Skin epidermis (tissue), 12 donors: ENCODE results near the gene SOD1.
"Not testable (repeated sequence)": the region's sequence is repeated elsewhere in the genome, so short reads cannot be mapped to it uniquely, and the experiment has no call there.

Experiments used
- H3K27ac ChIP-seq, 21 experiments: fragments of 200-600 bp; sonication (generic) in 11 of 21; one replicate each; pipeline ENCODE4 v1.5.0; 2020; ENCODE audit warnings: mild to moderate bottlenecking in 3 of 21, inconsistent platforms in 2 of 21, moderate library complexity in 2 of 21
- H3K4me3 ChIP-seq, 7 experiments: fragments of 200-600 bp; sonication (generic) in 2 of 7; one replicate each; pipeline ENCODE4 v1.5.0; 2020; ENCODE audit warnings: inconsistent platforms in 2 of 7, mild to moderate bottlenecking in 2 of 7, moderate library complexity in 1 of 7

The SOD1 gene

GRCh38 chr21:31654821-31655580 lies 4.5 kb upstream of the SOD1 start:
- H3K27ac ChIP-seq, H3K4me3 ChIP-seq: not testable (repeated sequence)

GRCh38 chr21:31656199-31657095 lies 3.0 kb upstream of the SOD1 start:
- Histone ChIP-seq H3K27ac (no peak overlapping the region), H3K4me3 (no peak overlapping the region)

- H3K4me3 ChIP-seq: no peak overlapping the region
- H3K27ac ChIP-seq: no peak overlapping the region
Measured at GRCh38 chr21:31658053-31658452, 1.4 kb upstream of the SOD1 start.

GRCh38 chr21:31659286-31659535 lies 282 bp upstream of the SOD1 start:
- peak overlapping the region in 16 of 21 experiments; percentile 2 to 95 (median 89) for H3K27ac ChIP-seq
- H3K4me3 ChIP-seq: peak overlapping the region; percentile 44 to 83 (median 80)

- peak overlapping the region; percentile 44 to 83 (median 80) for H3K4me3 ChIP-seq
- H3K27ac ChIP-seq: peak overlapping the region; percentile 72 to 95 (median 87)
Measured at GRCh38 chr21:31660259-31660565, 719 bp downstream of the SOD1 start.

- Histone ChIP-seq H3K27ac (peak overlapping the region in 17 of 21 experiments; percentile 74 to 95 (median 87)), H3K4me3 (peak overlapping the region; percentile 44 to 83 (median 80))
Measured at GRCh38 chr21:31660591-31660990, 1.1 kb downstream of the SOD1 start.

GRCh38 chr21:31663584-31664249 lies 4.2 kb downstream of the SOD1 start:
- Histone ChIP-seq H3K4me3 (no peak overlapping the region), H3K27ac (no peak overlapping the region)

GRCh38 chr21:31665397-31665796 lies 5.9 kb downstream of the SOD1 start:
- H3K27ac ChIP-seq: peak overlapping the region in 1 of 21 experiments; percentile 26

GRCh38 chr21:31665869-31666268 lies 6.4 kb downstream of the SOD1 start:
- not testable (repeated sequence) for H3K27ac ChIP-seq

More at GRCh38 chr21:31665397-31665796, 5.9 kb downstream of the SOD1 start:
- H3K4me3 ChIP-seq: no peak overlapping the region

GRCh38 chr21:31666445-31667010 lies 7.0 kb downstream of the SOD1 start:
- no peak overlapping the region for H3K4me3 ChIP-seq
- peak overlapping the region in 2 of 21 experiments; percentile 4 to 16 for H3K27ac ChIP-seq

More at GRCh38 chr21:31665869-31666268, 6.4 kb downstream of the SOD1 start:
- not testable (repeated sequence) for H3K4me3 ChIP-seq

- H3K4me3 ChIP-seq: no peak overlapping the region
- peak overlapping the region in 2 of 21 experiments; percentile 4 to 16 for H3K27ac ChIP-seq
Measured at GRCh38 chr21:31667132-31667531, 7.6 kb downstream of the SOD1 start.

GRCh38 chr21:31667639-31668038 lies 8.1 kb downstream of the SOD1 start:
- Histone ChIP-seq H3K27ac (no peak overlapping the region), H3K4me3 (no peak overlapping the region)

GRCh38 chr21:31668651-31669491 lies 9.4 kb downstream of the SOD1 start:
- peak overlapping the region in 2 of 21 experiments; percentile 0 to 43 for H3K27ac ChIP-seq
- no peak overlapping the region for H3K4me3 ChIP-seq

- no peak overlapping the region for H3K4me3 ChIP-seq
Measured at GRCh38 chr21:31670070-31670469, 10.6 kb downstream of the SOD1 start.

GRCh38 chr21:31671146-31671716 lies 11.7 kb downstream of the SOD1 start:
- H3K27ac ChIP-seq: no peak overlapping the region
- no peak overlapping the region for H3K4me3 ChIP-seq

More at GRCh38 chr21:31670070-31670469, 10.6 kb downstream of the SOD1 start:
- H3K27ac ChIP-seq: no peak overlapping the region

GRCh38 chr21:31671931-31672330 lies 12.4 kb downstream of the SOD1 start:
- Histone ChIP-seq H3K4me3 (no peak overlapping the region), H3K27ac (peak overlapping the region in 1 of 21 experiments; percentile 14)

GRCh38 chr21:31673321-31673912 lies 13.9 kb downstream of the SOD1 start:
- Histone ChIP-seq H3K27ac (no peak overlapping the region), H3K4me3 (no peak overlapping the region)

GRCh38 chr21:31675318-31675717 lies 15.8 kb downstream of the SOD1 start:
- Histone ChIP-seq H3K4me3 (no peak overlapping the region), H3K27ac (no peak overlapping the region)
